GM20000 (cell line): ENCODE data around the gene RASAL3.
"Not testable (repeated sequence)": the region's sequence is repeated elsewhere in the genome, so short reads cannot be mapped to it uniquely, and the experiment has no call there.

ENCODE experiments used
- DNase-seq: peaks from one replicate; pipeline ENCODE4 v3.0.0; 2012; ENCODE audit warnings: low spot score
- CTCF ChIP-seq: IDR thresholded peaks from 2 replicates; pipeline ENCODE4 v1.5.1; 2012; ENCODE audit warnings: mild to moderate bottlenecking, control low read depth; ENCODE audit errors: extremely low read depth, missing control alignments

RASAL3 gene

GRCh38 chr19:15501596-15501995 lies 37.3 kb upstream of the RASAL3 start:
- DNase-seq = no peak
- TF ChIP-seq CTCF = no peak

- DNase-seq = no peak
- TF ChIP-seq CTCF = no peak
Observed at GRCh38 chr19:15498910-15499309, 34.6 kb upstream of the RASAL3 start.

GRCh38 chr19:15498156-15498858 lies 34.0 kb upstream of the RASAL3 start:
- no peak for TF ChIP-seq CTCF
- DNase-seq = no peak

GRCh38 chr19:15495151-15495550 lies 30.8 kb upstream of the RASAL3 start:
- DNase-seq = no peak
- TF ChIP-seq CTCF = no peak

GRCh38 chr19:15488489-15489226 lies 24.3 kb upstream of the RASAL3 start:
- no peak for TF ChIP-seq CTCF
- DNase-seq = no peak

GRCh38 chr19:15487038-15487437 lies 22.7 kb upstream of the RASAL3 start:
- no peak for TF ChIP-seq CTCF
- no peak for DNase-seq

GRCh38 chr19:15485768-15486167 lies 21.4 kb upstream of the RASAL3 start:
- DNase-seq = not testable (repeated sequence)

GRCh38 chr19:15480996-15481395 lies 16.7 kb upstream of the RASAL3 start:
- DNase-seq = not testable (repeated sequence)
